RPMI7951 (cell line): ENCODE results near the gene TRIO. TPM values are rescaled to one million over a fixed set of nuclear protein-coding genes. Genes with fewer than 3 reads are reported as not detected.

Experiments used
- DNase-seq: peaks from one replicate; pipeline ENCODE4 v3.0.0-alpha.2; 2012; ENCODE audit warnings: low read depth
- total RNA-seq: library from RNA; depleted of rRNA; stranded (reverse); fragments of >200 nt; shearing (Covaris generic); gene quantifications from 2 replicates; pipeline ENCODE4 v1.2.3, GENCODE V29; 2014

Gene TRIO
- total RNA-seq, 1 experiment from 2014 or later: 34.0 TPM

DNA sequence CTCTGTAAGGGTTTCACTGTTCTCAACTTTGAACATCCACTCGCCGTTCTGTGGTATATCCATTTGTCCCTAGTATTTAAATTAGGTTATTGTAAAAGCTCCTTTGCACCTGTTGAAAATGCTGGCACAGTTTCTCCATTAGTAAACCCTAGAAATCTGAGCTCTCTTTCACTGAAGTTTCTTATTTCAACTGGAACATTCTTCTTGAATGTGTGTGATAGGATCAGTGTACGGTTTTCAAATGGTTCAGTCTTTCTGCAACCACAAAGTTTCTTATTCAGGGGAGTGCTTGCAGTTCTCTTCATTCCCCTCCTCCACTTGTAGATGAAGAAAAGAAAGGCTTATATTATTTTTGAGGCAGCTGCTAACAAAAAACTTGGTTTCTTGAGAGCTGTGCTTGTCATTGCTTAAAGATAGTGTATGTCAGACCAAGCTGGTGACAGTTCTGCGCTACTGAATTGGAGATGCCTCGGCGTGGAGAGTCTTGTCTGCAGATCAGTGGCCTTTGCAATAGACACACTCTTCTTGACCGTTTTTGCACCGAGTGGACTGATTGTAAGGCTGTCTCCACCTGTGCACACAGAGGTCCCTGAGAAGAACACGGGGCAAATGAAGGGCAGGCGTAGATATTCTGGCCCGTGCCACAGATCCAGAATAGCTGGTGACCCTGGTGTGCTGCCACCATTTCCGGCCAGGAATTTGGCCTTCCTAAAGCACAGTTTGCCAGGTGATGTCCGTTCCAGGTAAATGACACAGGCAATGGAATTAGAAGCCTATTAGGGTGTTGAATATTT lies 102.2 kb downstream of the TRIO start:
- DNase-seq: no peak

DNA sequence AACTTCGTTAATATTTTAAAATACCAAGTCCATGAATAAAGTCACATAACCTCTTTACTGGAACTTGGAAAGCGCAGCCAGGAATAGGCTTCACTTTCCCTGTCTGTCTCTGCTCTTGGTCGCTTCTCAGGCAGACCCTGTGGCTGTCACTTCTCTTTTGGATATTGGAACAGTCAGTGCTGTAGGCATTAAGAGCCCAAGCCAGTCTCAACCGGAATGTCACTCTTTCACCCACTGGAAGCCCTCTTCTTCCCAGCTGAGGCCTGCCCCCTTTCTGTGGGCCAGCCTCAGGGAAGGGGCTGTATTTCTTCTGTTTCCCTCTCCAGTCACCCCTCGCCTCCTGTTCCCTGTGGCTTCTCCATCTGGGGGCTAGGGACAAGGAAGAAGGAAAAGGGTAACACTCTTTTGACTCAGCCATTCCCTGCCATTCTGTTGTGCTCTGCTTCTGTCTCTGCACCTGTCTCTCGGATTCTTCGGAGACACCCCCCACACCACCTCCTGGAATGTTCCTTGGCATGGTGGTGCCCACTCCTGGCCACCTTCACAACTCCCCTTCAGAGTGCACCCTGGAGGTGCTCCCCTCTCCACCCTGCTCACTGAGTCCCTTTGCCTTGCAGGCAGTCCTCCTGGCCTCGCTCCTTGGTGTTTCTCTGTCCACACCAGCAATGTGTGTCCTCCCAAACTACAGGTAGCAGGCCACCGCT lies 103.4 kb downstream of the TRIO start:
- DNase-seq: no peak

DNA sequence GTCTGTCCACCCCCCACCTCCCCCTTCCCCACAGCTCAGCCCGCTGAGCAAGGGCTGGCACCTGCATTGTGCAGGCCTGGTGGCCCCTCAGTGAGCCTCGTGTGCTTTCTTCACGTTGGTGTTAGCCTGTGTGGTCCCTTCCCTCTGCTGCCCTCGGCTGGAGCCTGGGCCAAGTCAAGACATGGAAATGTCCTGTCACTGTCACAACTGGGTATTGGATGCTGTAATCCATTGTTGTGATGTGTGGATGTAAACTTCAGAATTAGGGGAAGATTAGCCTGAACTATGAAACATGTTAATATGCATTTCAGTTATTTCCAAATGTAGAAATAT lies 103.9 kb downstream of the TRIO start:
- no peak for DNase-seq

DNA sequence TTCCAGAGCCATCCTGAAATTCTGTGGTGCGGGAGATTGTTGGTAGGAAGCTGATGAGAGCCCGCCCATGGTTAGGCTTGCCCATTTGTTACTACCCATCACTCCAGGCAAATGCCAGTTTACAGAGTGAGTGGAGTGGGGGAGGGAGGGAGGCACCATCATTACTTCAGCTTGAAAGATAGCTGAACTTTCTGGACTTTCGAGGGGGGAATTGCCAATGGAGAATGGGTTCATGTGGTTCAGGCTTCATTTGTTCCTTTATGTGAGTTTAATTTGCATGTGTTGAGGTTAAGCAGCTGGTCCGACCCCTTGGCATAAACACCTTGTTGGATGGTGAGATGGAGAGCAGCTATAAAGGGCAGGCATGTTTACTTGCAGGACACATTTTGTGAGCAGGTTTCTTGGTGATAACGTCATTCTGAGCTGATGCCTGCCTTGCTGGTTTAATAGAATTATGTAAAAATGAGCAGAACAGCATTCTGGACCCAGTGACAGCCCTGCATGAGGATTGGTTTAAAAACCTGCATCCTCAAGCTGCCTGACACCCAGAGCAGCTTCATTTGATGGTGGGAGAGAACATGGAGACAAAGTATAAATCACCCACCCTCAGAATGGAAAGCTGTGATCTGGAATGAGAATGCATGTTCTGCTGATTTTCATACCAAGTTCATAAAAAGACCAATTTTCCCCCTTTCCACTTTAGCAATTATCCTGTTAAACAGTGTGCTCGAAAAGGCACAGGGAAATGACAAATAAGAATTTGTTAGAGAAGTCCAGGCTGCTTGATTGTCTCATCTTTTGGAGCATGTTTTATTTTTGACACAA lies 106.3 kb downstream of the TRIO start:
- no peak for DNase-seq

DNA sequence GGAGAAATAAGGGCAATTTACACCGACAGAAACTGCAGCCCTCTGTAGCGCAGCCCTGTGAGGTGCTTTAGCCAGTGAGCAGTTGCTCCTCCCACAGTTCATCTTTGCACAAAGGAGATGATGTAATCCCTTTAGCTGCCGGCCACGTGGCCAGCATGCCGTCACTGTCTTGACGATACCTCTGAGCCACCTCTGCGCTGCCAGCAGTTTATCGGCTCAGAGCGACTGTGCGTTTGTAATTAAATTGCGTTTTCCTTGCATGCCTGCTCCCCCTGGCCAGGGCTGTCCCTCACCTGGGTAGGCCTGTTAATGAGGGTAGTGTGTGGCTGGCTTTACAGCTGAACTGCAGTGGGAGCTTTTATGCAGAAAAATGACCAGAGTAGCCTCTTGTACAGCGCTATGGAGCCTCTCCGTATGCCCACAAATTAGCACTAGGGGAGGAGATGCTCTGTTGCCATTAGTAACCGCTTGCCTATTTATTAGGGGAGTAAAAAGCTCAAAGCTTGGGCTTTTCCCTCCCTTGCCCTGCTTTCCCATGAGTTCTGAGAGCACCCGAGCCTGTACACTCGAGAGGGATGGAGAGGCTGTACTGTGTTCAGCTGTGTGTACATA lies 107.0 kb downstream of the TRIO start:
- no peak for DNase-seq

DNA sequence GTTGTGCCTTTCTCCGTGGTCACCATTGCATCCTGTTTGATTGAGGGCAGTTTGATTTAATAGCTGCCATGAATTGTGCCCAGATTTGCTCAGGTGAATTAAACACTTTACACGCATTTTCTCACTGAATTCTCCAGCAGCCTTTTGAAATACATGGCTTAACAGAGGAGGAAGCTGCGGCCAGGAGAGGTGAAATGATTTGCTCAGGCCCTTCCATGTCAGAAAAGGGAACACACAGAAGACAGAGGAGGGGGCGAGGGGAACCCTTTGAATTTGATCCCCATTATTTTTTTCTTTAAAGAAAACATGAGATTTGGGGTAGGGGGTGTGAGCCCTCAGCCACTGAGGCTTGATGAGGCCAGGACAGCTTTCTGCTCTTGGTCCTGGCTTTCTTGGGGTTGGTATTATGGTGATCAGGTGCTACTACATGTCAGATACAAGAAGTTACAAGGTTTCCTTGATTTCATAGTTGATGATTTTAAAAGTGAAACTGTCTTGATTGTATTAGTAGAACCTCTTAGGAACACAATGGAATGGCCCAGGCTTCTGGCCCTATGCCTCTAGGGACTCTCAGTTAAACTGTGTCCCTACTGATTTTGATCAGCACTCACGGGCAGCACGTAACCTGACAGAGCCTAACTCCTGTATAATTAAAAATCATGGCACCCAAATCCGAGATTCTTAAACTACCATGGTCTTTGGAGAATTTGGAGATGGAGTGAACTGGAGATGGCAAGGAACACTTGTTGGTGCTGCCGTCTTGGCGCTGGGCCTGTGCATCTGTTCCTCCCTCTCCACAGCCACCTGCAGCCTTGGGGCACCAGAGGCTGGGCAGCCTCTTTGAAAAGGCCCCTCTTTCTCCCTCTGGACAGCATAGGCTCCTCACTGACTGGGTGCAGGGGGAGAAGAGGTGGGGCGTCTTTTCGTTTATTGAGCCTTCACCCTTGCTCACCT lies 107.9 kb downstream of the TRIO start:
- no peak for DNase-seq

DNA sequence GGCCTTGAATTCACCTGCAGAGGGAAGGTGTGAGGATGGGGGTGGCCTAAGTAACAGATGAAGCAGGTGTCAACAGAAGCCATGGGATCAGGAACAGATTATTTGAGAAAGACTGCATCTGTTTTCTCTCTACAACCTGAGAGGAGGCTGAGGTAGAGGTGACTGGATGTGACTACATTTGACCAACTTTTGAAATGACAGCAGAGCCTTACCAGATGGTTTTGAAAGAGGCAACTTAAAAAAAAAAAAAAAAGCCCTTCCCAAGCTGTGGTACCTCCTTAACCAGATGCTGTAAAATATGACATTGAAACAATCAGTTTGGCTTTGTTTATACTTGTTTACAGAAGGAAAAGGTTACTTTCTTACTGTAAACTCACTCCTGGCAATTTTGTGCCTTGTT lies 108.6 kb downstream of the TRIO start:
- DNase-seq: no peak

DNA sequence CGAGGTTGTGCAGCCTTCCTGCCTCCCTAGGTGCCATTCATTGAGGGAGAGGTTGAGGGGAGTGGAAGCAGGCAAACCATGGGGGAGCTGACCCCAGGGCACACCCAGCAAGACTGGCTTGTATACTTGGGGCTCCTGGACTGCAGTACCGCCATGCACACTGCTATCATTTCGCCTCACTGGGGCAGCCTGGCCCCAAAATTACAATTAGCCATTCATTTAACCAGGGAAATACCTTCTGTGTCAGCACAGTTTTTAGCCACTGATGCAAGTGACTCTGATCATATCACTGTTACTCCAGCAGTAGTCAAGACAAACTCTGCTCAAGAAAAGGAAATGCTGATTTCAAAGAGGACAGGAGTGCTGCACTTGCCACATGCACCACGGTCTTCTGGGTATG lies 109.7 kb downstream of the TRIO start:
- DNase-seq: no peak

DNA sequence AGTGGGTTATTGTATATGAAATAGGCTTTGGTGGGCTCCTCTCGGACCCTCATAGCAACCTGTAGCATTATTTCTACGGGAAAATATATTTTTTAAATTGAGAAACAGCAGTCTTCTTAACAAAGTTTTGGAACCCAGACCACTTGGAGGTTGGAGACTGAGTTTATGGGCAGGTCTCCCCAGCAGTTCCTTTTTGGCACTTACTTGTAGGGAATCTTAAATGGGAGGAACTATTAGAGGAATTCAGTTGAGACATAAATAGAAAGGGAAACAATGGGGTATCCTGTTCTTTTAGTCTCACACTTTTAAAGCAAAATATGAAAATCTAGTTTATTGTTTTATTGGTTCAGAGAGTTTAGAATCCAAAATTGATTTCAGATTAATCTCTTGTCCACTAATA lies 111.5 kb downstream of the TRIO start:
- no peak for DNase-seq

DNA sequence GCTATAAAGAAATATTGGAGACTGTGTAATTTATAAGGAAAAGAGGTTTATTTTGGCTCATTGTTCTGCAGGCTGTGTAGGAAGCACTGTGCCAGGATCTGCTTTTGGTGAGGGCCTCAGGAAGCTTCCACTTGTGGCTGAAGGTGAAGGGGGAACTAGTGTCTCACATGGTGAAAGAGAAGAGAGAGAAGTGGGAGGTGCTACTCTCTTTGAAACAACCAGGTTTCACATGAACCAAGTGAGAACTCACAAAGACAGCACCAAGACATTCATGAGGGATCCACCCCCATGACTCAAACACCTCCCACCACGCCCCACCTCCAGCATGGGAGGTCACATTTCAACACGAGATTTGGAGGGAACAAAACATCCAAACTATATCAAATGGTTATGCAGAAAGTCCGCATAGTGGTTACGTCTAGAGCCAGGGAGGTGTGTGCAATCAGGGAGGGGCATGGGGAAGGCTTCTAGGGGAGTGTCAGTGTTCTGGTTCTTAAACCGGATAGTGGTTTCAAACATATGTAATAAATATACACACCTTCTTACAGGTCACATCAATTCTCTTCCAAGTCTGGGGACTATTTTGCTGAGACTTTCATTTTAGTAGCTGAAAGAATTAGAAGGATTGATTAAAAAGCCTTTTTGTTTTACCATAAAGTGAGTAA lies 113.0 kb downstream of the TRIO start:
- DNase-seq: no peak

DNA sequence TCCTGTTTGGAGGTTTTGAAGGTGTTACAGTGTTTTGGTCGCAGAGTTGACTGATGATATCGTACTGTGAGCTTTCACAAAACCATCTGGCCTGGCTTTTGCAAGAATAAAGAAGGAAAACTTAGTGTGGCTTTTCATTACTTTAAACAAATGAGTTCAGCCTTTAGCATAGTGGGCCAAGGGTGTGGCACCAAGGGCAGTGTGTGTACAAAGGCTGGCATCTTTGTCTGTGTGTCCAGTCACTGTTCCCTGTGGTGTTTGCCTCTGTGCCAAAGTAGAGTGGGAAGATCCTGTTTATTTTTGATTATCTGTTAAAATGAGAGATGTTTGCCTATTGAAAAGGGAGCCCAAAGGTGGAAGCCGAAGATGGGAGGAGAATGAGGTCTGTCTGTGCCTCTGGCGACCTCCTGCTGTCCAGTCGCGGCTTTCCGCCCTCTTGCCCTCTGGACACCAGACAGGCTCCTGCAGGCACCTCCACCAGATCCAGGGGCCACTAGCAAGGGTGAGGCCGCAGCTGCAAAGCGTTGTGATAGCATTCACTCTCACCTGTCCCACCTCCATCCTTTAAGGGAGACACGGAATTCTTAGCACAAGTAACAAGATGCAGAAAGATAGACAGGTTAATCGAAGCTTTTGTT lies 113.7 kb downstream of the TRIO start:
- no peak for DNase-seq

DNA sequence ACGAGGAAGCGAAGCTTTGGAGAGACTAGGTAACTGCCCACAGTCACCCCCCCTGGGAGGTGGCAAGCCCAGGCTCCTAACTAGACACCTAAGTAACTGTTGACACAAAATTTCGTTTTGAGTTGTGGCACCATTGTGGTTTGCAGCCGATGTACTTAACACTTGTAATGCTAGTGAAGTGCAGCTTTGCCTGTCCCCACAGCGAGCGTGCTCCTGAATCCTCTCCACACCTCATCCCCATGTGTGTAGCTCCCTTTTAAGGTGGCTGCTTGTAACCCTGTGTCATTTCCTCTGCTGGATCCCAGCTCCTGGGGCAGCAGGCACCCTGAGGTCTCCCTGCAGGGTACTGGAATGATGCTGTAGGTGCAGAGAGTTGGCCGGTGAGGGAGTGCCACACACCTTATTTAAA lies 114.9 kb downstream of the TRIO start:
- DNase-seq: no peak

DNA sequence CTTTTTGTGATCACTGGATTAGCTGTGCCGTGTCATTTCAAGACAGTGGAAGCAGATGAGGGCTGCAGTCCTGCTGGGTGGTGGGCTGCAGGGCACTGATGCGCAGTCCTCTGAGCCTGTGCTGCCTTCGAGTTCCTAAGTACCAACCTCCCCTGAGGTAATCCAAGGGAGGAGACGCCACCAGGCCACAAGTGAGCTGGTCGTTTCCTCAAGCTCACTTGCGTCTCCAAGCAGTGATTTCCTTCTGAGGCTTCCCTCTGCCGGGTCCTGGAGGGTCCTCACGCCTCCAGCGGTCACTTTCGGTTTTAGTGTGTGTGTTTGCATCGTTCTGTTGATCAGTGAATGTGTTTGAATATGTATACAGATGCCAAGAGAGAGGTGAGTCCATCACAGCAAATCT lies 115.7 kb downstream of the TRIO start:
- no peak for DNase-seq

DNA sequence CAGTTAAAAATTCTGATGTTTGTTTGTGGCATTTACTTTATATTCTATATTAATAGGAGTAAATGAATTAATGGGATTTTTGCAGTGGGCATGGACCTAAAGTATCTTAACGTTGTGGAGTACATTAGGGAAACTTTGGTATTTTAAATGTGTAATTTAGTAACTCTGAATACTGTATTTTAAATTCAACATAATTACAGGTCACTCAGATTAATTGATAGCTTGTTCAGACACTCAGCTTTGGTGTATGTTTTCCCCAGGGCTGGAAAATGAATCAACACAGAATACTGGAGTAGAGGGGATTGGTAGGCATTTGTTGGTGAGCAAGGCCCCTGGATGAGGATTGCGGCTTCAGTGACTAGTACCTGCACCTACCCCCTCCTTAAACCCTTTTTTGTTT lies 117.5 kb downstream of the TRIO start:
- DNase-seq: no peak

DNA sequence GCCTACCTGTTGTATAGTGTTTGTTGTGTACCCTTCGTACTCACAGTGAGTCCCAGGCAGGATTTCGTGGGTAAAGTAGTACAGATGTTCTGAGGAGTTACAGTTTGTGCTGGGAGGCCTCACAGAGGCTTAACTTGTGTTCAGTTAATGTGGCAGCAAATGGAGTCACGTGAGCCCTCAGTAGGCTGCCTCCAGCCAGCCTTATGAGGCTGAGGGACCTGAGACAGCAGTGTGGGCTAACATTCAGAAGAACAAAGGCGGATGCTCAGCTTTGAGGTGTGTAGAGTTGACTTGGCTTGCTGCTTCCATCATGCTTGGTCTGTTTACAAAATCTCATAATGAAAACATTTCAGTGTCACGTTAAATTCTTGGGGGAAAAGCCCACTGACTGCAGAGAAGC lies 118.1 kb downstream of the TRIO start:
- no peak for DNase-seq

DNA sequence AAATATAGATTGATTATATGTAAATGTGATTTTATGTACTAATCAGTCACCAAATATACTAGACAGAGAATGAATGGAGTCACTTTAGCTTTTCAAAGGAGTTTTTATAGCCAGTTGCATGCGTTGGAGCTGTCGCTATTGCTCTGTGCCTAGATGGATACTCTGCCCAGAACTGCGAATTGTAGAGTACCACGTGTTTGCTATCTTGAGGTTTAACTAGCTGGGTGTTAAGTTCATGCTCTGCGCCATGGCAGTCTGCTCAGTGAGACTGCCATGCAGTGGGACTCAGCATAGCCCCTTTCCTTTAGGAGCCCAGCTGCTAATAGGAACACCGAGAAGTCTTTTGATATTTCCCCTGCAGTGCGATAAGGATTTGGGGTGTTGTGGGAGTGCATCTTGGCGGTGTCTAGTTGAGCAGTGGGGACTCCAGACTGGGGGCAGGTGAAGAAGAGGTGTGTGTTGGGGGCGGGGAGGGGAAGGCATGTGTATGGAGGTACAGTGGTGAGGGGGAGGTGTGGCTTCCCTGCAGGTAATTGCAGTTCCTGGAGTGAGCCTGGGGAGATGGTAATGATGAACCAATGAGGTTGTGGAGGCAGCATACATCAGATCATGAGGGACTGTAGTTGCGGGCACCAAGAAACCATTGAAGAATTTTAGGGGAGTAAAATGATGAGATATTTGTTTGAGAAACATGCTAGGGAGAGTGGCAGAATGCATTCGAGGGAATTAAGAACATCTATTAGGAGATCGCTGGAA lies 118.9 kb downstream of the TRIO start:
- DNase-seq: no peak

DNA sequence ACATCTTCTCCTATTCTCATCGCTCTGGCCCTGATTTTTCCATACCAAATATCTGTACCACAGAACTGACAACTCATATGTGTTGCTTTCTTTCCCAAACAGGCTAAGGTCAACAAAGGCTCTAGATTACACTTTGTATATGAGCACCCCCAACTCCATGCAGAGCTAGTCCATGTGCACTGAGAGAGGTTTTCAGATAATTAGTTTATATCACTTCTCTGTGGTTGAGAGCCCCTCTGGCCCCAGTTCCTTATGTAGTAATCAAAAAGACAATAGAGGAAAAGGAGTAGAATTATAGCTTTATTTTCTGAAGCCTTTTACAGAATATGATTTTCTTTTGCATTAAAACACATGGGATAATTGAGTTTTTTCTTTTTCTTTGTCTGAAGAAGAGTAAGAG lies 120.0 kb downstream of the TRIO start:
- DNase-seq: no peak

DNA sequence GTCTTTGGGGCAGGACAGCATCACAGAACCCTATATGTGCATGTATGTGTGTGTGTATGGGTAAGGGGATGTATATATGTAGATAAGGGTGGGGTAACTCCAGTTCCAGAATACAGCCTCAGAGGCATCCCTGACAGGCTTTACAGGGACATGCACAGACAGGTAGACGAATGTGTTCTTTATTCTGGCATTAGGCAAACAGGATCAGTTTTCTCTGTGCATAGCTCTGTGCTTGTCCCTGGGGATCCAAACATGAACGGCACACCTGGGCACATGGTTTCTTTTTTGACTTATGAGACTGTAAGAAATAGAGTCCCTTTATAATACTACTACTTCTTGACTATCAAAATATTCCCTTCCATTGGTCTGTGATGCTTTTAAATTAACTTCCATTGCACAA lies 120.6 kb downstream of the TRIO start:
- DNase-seq: no peak

DNA sequence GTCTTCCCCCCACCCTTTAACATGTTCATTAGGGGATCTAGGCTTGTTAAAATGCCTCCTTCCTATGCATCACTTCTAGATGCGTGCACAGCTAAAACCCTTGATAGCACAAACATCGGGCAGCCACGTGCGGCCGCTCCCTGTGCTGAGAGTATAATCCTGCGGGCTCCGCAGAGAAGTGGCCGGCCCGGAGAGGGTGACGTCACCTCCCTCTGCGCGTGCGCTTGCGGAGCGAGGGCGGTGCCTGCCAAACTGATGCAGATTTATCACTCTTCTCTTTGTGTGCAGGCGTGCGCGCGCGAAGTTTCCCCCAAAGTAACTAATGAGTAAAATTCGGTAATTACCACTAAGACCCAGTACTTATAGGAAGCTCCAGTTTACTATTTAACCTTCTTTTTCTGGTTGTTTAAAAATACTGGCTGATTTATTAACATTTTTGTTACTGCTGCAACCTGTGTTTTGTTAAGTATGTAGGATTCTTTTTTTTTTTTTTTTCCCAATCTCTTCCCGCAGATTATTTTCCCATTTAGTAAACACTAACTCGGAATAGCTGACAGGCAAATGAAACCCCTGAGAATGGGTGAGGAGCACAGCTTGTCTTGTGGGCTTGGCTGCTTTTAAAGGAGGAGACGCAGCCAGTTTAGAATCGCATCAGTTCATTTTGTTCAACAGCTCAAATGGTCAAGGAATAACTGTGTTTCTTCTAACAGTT lies 121.6 kb downstream of the TRIO start:
- peak; percentile 92 for DNase-seq
